ENCODE results near the gene ARHGAP8. TPM values are rescaled to one million over a fixed set of nuclear protein-coding genes. Genes with fewer than 3 reads are reported as not detected.

ARHGAP8 gene
- total and polyA plus RNA-seq, 8 donors, result 7.8 to 63.6 (median 11.3) TPM

GRCh38 chr22:44890416-44891292 lies 138.3 kb downstream of the ARHGAP8 start:
- intact Hi-C loops (cut with DNase I; ENCODE audit: low total_unique reads), result no loop called here
- Histone ChIP-seq H3K4me3 (no peak overlapping the region), H3K27ac (no peak overlapping the region), H3K9me3 (no peaks in the 10 kb centered on the region), H3K27me3 (no peaks in the 10 kb centered on the region), H3K4me1 (no peaks in the 10 kb centered on the region), H3K36me3 (no peaks in the 10 kb centered on the region)
- TF ChIP-seq POLR2AphosphoS5 (IDR thresholded peaks at IDR 0.05) (no peak), POLR2A (IDR thresholded peaks at IDR 0.05) (no peak), CTCF (IDR thresholded peaks at IDR 0.05) (no peak), EP300 (IDR thresholded peaks at IDR 0.05) (no peak)
- 74 to 83% (median 80%) methylated on average over 13 to 20 of the region's 20 CpGs for WGBS, 5 donors
- DNase-seq, result no peak

- intact Hi-C loops (cut with DNase I; ENCODE audit: low total_unique reads), result no loop called here
- H3K4me1 ChIP-seq, result no peaks in the 10 kb centered on the region
- H3K27me3 ChIP-seq, result no peaks in the 10 kb centered on the region
- H3K36me3 ChIP-seq, result no peaks in the 10 kb centered on the region
- no peak for TF ChIP-seq CTCF (IDR thresholded peaks at IDR 0.05)
- TF ChIP-seq POLR2AphosphoS5 (IDR thresholded peaks at IDR 0.05), result no peak
- no peak for TF ChIP-seq EP300 (IDR thresholded peaks at IDR 0.05)
- TF ChIP-seq POLR2A (IDR thresholded peaks at IDR 0.05), result no peak
- H3K27ac ChIP-seq, result no peak overlapping the region
- 76 to 87% (median 78%) methylated on average over 9 to 11 of the region's 11 CpGs for WGBS, 5 donors
- no peaks in the 10 kb centered on the region for H3K9me3 ChIP-seq
- DNase-seq, result no peak
- no peak overlapping the region for H3K4me3 ChIP-seq
Measured at GRCh38 chr22:44891293-44891747, 138.9 kb downstream of the ARHGAP8 start.

DNA sequence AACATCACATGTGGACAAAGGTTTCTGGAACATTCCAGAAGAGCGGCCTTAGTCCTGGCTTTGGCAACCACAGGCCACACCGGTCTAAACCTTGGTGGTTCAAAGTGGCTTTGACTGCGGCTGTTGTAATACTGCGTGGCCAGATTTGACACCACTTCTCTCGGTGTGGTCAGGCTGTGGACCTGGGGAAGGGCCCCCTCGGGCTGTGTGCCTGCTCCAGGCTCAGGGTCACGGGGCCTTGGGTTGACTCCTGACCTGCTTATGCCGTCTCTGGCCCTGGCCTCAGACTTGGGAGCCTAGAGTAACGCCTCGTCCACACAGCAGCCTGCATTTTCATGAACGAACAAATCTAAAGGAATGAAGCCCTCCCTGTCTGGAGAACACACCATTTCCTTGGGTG lies 139.4 kb downstream of the ARHGAP8 start:
- no peaks in the 10 kb centered on the region for H3K36me3 ChIP-seq
- WGBS, 5 donors, result 76 to 91% (median 87%) methylated on average over 9 to 11 of the region's 11 CpGs
- H3K27me3 ChIP-seq, result no peaks in the 10 kb centered on the region
- no peak overlapping the region for H3K27ac ChIP-seq
- no peaks in the 10 kb centered on the region for H3K4me1 ChIP-seq
- no peak for DNase-seq
- TF ChIP-seq POLR2A (IDR thresholded peaks at IDR 0.05) (no peak), CTCF (IDR thresholded peaks at IDR 0.05) (no peak), POLR2AphosphoS5 (IDR thresholded peaks at IDR 0.05) (no peak), EP300 (IDR thresholded peaks at IDR 0.05) (no peak)
- H3K4me3 ChIP-seq, result no peak overlapping the region
- intact Hi-C loops (cut with DNase I; ENCODE audit: low total_unique reads), result no loop called here
- H3K9me3 ChIP-seq, result no peaks in the 10 kb centered on the region

DNA sequence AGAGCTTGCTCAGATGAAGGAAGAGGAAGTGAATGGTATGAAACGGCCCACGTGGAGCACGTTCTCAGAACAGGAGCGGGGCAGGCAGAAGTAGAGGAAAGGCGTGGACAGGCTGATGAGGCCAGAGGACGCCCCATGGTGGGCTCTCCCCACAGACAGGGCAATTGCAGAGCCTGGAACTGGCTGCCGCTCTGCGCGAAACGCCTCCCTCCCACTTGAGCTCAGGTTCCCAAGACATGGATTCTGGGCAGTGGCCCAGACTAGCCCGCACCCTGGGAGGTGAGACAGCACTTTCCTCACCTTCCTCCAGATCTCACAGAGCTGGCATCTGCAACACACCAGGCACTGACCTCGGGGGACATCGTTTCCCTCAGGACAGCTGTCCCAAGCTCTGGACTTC lies 139.9 kb downstream of the ARHGAP8 start:
- Histone ChIP-seq H3K27ac (no peak overlapping the region), H3K4me3 (no peak overlapping the region), H3K27me3 (no peaks in the 10 kb centered on the region), H3K36me3 (no peaks in the 10 kb centered on the region), H3K9me3 (no peaks in the 10 kb centered on the region), H3K4me1 (no peaks in the 10 kb centered on the region)
- TF ChIP-seq EP300 (IDR thresholded peaks at IDR 0.05) (no peak), CTCF (IDR thresholded peaks at IDR 0.05) (no peak), POLR2AphosphoS5 (IDR thresholded peaks at IDR 0.05) (no peak), POLR2A (IDR thresholded peaks at IDR 0.05) (no peak)
- WGBS, 5 donors, result 74 to 83% (median 80%) methylated on average over 13 of the region's 13 CpGs
- intact Hi-C loops (cut with DNase I; ENCODE audit: low total_unique reads), result no loop called here
- DNase-seq, result no peak
